Superior temporal gyrus (tissue), 1 donor: ENCODE measurements around the gene KCNMA1.

Experiments
- DNase-seq: peaks from one replicate; pipeline ENCODE4 v3.0.0-alpha.2; 2016; ENCODE audit errors: extremely low spot score

Gene KCNMA1

DNA sequence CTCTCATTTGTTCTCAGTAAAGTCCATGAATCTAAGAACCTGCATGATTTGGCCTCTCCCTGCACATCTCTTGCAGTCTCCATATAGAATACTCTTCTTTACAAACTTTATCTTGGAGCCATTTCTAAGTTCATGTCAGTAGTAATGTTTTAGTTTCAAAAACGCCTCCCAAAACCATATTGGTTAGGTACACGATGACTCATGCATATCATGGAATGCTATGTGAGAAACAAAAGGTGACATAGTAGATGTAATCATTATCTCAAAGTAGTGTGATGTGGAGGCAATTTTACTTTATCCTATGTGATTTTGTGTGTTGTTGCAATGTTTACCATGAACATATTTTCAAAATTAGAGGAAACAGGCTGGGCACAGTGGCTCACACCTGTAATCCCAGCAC is 520.7 kb downstream of the KCNMA1 start:
- DNase-seq = no peak

DNA sequence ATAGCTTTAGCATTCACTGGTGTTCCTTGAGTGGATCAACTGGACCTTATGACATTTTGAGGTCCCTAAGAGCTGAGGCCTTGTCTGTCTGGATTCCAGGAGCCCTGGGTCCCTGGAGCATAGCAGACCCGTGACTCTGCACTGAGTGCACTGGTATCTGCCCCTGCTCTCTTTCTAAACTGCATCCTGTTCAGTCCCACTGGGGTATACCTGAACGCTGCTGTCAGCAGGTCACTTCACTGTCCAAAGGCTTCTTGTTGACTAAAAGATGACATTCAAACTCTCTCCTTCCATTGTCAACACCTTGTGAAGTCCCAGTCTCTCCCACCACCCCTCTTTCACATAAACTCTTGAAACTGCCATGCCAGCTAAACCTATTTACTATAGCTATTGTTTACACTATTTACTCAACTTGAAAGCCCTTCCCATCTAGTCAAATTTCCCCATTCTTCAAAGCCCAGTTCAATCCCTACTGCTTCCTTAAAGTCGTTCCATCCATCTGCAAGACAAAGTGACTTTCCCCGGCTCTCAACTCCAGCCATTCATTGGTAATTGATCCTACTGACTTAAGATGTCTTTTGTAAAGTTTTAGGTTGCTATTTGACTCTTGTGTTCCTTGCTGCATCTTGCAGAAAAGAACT is 523.3 kb downstream of the KCNMA1 start:
- DNase-seq = no peak

DNA sequence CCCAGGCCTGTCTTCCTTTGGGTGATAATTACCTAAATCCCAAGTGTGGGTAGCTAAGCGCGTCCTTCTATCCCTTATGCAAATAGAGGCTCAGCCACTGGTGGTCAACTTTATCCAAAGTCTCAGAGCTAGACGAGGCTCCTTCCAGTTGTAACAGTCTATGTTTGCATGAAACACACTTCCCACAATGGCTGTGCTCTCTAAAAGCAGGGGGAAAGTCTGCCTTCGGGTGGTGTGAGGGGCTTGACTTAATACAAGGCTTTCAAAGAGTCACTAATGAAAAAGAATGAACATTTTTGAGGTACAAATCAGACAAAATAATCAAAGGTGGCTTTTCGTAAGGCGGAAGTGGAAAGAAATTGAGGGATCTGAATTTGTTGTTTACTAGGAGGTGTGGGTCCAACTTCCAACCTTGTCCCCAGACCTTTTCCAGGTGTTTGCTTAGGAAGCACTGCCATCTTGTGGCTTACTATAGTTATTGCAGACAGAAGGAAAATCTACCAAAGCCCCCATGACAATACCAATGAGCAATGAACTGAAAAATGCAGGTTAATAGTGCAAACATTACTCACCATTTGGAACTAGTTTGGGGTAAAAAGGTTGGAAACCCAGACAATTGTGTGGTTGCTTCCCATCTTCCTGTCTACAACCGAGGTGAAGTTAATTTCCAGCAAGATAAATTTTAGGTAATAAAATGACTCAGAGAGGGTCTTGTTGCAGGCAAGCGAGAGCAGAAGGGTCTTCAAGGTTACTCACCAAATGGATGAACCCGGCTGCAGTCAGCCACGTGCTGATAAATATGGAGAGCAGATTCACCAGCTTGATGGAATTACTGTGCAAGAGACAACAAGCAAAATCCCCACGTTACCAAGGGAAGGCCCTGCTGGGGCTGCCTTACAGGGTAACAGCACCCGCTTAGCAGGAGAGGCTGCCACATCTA is 525.7 kb downstream of the KCNMA1 start:
- DNase-seq = peak; percentile 65

- no peak for DNase-seq
Observed at GRCh38 chr10:77110757-77111156, 526.9 kb downstream of the KCNMA1 start.

DNA sequence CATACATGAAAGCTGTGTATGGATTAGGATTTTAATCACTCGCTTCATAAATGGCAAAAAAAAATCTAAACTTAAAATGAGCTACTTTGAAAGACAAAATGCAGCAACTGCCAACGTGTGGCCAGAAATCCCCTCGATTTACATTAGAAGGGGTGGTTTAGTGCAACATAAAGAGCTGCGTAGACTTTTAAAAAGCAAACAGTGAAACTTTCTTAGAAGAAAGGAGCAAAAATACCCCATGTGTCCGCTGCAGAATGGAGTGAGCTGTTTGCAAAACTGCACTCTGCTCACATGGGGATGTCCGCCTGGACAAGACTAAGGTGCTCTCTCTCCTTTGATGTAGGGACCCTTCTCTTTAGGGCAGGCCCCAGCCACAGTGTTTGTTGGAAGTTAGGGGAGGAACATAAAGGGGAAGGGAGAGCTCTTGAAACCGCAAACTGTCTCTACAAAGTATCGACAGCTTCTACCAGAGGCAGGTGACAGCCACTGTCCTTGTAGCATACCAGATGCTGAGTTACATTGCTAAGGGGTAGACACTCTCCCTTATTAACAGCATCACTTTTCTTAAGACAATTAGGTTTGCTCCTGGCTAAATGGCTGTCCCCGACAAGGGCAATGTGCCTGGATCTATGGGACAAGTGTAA is 528.1 kb downstream of the KCNMA1 start:
- DNase-seq = no peak

DNA sequence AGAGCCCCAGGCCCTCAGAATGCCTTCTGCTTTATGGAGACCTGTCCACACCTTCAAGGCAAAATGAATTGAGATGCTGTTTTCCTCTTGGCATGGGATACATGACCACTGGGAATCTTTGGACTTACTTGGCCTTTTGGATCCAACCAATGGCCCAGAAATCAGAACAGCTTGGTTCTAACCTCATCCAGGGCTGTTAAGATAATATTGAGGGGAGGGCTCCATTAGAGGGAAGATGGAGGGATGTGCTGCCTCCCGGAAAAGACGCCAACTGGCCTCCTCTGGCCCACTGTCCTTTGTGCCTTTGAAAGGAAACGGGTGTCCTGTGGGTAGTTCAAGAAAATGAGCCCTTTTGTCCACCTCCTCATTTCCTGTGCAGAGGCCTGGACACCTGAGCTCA is 530.9 kb downstream of the KCNMA1 start:
- DNase-seq = no peak

GRCh38 chr10:77105761-77106221 is 531.8 kb downstream of the KCNMA1 start:
- no peak for DNase-seq

GRCh38 chr10:77104459-77104980 is 533.1 kb downstream of the KCNMA1 start:
- no peak for DNase-seq

DNA sequence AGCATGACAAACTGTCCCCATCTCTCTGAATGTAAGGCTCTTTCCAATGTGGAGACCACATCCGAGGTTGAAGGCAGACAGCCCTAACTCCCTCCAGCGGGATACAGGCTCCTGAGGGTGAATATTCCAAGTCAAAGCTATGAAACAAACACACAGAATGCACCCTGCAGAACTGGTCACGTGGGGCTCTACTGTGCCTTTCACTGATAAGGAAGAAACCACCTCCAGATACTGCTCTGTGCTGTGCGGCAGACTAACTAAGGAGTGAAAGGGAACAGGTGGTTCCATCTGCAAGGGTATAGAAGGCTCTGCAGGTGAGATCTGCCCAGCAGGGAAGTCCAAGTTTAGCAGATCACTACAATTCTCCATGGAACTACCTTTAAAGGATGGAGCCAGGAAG is 534.4 kb downstream of the KCNMA1 start:
- DNase-seq = no peak

DNA sequence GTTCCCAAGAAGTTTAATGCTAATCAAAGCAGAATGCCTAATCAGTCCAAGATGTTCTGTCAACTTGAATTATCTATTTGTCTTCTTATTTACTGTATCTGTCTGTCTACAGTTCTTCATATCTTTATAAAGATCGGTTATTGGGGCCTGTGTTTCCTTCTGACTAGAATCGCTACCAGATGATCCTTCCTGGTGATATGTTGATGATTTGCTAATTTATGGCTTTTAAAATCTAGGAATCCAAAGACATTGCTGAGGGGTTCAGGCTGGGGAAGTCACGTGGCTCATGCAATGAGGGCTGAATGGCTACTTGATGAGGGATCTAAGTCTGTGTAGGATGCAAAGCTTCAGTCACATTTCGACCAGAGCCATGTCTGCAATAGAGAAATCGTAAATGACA is 536.3 kb downstream of the KCNMA1 start:
- DNase-seq = no peak

DNA sequence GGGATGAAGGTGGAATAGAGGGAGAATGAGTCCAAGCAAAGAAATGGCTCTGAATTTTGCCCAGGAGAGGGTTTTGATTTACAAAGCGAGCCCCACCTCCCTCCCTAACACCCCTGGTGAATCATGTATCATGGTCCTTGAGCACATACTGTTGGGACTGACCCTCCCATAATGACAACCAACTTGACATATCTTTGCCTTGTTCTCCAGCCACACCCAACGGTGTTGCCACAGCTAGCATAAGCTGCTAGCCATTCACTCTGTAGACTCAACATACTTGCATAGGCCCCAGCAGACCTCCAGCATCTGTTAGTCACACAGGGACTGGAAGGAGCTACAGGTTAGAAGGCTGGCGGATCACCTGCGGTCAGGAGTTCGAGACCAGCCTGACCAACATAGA is 538.5 kb downstream of the KCNMA1 start:
- DNase-seq = no peak

DNA sequence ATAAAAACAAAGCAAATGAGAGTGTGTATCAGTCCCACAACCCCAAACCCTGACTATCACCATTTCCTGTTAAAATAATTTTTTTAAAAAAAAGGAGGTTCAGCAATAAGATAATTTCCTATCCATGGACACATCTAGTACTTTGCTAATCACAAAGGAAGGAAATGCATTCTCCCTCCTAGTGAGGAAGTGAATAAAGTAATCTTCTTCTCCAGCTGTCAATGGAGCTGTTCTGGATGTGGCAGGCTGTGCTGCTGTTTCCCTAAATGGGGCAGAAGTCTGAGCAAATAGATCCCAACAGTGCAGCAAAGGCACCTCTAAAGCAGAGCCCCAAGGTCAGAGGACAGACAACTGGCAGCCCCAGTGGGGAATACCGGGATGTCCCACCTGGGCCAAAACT is 540.0 kb downstream of the KCNMA1 start:
- DNase-seq = no peak

- DNase-seq = no peak
Observed at GRCh38 chr10:77093126-77093525, 544.5 kb downstream of the KCNMA1 start.

GRCh38 chr10:77091597-77092165 is 545.9 kb downstream of the KCNMA1 start:
- DNase-seq = no peak

- no peak for DNase-seq
Observed at GRCh38 chr10:77090381-77091356, 546.9 kb downstream of the KCNMA1 start.

GRCh38 chr10:77087366-77087765 is 550.2 kb downstream of the KCNMA1 start:
- DNase-seq = no peak

GRCh38 chr10:77086081-77086480 is 551.5 kb downstream of the KCNMA1 start:
- DNase-seq = no peak

DNA sequence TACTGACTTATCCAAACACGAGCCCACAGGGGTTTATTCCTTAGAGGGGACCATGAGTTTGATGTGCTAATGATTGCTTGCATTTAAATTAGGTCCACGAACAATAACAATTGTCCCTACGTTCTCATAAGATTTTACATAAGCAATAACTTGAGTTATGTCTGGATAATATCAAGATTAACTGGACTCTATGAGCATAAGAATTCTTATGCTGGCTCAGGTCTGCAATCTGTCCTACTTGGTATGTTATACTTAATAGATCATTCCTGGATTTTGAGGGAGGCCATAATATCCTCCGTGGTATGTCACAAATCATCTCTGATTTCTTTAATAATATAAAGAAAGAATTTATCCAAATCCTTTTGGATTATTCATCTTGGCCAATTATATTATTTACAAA is 552.3 kb downstream of the KCNMA1 start:
- no peak for DNase-seq

DNA sequence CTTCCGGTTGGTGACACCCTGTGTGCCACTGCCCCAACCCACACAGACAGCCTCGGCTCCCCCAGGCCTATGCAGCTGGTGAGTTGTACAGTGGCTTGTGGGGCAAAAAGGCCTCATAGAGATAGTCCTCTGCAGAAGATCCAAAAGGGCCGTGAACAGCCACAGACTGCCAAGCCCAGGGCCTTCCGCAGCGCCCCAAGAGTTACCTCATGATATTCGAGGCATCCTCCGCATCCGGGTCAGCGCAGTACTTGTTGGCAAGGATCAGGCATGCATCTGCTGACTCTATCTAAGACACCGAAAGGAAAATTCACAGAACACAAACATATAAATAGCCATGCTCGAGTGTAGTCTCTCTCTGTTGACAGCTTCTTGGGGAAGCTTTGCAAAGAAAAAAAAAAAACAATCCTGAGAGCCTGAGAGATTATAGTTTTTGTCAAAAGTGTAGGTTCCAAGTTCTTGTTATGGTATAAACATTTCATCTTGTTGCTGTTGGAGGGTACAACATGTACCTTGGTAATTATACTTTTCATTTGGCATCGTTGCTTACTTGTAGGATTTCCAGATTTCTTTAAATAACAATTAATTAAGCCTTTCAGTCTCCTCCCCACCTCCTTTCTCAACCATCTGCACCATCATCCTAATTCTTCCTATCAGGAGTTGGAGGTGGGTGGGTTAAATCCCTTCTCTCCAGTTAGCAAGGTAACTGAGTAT is 553.0 kb downstream of the KCNMA1 start:
- peak; percentile 48 for DNase-seq

DNA sequence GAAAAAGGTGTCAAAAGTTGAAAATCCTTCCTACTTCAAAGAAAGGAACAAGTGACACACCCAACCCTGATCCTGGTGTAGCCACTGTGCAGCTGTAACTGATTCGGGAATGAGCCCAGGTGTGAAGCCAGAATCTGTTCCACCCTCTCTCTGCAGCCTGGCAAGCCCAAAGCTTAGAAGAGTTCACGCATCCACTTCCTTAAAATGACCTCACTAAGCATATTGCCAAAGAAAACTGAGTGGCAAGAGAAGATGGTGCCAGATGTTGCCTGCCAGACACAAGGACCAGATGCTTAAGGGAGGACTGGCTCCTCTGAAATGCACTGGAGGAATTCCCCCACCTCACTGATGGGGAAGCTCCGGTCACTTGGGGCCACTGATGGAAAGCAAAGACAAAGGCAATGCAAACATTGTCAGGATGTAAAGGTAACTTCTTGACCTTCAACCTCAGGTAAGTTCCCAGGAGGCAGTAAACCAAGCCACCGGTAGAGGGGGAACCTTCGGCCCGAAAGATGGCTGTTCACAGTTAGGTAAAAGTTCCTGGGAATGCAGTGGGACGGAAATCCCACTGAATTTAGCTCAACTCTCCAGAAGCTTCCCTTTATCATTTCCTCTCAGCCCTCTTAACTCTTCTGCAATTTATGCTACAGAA is 554.9 kb downstream of the KCNMA1 start:
- no peak for DNase-seq
